Measurements from ENCODE around the gene ZBTB7B.
A peak's percentile ranks its signal among the peaks of the same experiment; 100 is the strongest.

The ZBTB7B gene

DNA sequence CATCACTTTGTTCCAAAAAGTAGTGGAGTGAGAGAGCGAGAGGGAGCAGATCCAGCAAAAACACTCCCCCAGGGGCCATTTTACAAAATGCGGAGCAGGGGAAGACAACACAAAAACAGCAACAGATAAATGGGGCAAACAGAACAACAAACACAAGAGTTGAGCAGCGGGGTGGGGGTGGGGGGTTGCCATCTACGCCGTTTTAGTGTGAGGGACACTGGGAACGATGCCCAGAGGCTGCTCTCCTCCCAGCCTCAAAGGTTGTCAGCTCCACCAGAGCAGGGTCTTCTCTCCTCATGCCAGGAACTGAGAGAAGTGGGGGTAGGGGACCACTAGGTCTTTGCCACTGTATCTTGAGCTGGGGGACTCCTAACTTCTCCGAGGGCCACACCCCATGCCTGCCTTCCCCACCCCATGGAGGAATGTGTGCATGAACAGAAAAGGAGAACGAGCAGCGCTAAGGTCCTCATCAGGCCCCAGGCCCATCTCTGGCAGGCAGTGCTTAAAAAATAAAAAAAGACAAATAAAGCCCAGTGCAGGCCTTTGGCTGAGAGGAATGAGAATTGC, 45.4 kb upstream of the ZBTB7B start:
- peaks cover 5% of the 10 kb centered on the region; the same call in 1 of the 2 replicates for H3K79me2 ChIP-seq (ENCODE audit: insufficient read depth, low read length)
- TF ChIP-seq, protein P1, sequence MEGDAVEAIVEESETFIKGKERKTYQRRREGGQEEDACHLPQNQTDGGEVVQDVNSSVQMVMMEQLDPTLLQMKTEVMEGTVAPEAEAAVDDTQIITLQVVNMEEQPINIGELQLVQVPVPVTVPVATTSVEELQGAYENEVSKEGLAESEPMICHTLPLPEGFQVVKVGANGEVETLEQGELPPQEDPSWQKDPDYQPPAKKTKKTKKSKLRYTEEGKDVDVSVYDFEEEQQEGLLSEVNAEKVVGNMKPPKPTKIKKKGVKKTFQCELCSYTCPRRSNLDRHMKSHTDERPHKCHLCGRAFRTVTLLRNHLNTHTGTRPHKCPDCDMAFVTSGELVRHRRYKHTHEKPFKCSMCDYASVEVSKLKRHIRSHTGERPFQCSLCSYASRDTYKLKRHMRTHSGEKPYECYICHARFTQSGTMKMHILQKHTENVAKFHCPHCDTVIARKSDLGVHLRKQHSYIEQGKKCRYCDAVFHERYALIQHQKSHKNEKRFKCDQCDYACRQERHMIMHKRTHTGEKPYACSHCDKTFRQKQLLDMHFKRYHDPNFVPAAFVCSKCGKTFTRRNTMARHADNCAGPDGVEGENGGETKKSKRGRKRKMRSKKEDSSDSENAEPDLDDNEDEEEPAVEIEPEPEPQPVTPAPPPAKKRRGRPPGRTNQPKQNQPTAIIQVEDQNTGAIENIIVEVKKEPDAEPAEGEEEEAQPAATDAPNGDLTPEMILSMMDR (IDR thresholded peaks at IDR 0.05; ENCODE audit: low read length), result no peak
- TF ChIP-seq EZH2 (IDR thresholded peaks at IDR 0.05; ENCODE audit: borderline replicate concordance, low read length), result no peak
- H3K27ac ChIP-seq (ENCODE audit: low read depth, low read length, poor library complexity, severe bottlenecking), result peak overlapping the region; percentile 89
- H3K9me3 ChIP-seq (ENCODE audit: low read length), result no peaks in the 10 kb centered on the region
- peaks cover 15% of the 10 kb centered on the region for H3K36me3 ChIP-seq (ENCODE audit: insufficient read depth, low read length)
- no peak overlapping the region for H3K9ac ChIP-seq (ENCODE audit: low read length)
- no peaks in the 10 kb centered on the region for H3K27me3 ChIP-seq (ENCODE audit: insufficient read depth, low read length)
- H3F3A ChIP-seq (ENCODE audit: insufficient read depth, low read length), result no peaks in the 10 kb centered on the region
- peaks cover 59% of the 10 kb centered on the region for H3K4me1 ChIP-seq (ENCODE audit: insufficient read depth, low read length, severe bottlenecking)
- no peaks in the 10 kb centered on the region for H4K20me1 ChIP-seq (ENCODE audit: insufficient read depth, low read length)
- H3K9me2 ChIP-seq (ENCODE audit: low read depth, low read length), result no peaks in the 10 kb centered on the region
- no peak overlapping the region for H2AFZ ChIP-seq (ENCODE audit: low read length)
- no peak overlapping the region for H3K4me3 ChIP-seq (ENCODE audit: low read depth, low read length, poor library complexity, severe bottlenecking)
- H3K4me2 ChIP-seq (ENCODE audit: low read length), result peak overlapping the region; percentile 74; the same call in 1 of the 2 replicates

DNA sequence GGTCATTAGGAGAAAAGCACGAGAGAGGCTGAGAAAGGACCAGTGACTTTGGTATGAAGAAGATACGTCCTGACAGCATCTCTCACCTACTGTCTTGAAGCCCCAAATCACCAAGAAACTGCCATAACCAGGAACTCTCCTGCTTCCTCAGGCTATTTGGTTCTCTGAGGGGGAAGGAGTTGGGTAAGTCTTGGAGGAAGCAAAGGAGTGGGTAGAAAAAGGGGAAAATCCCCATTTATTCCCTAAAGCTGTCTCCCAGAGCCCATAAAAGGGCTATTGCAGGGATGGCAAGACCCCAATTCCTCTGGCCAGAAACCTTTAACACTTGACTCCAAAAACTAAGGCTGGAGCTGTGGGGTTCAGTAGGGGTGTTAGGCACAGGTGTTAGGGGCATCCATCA, 44.6 kb upstream of the ZBTB7B start:
- Histone ChIP-seq H3K9me3 (ENCODE audit: low read length) (no peaks in the 10 kb centered on the region), H3K27me3 (ENCODE audit: insufficient read depth, low read length) (no peaks in the 10 kb centered on the region), H3K36me3 (ENCODE audit: insufficient read depth, low read length) (peaks cover 17% of the 10 kb centered on the region), H3K9ac (ENCODE audit: low read length) (no peak overlapping the region), H3K27ac (ENCODE audit: low read depth, low read length, poor library complexity, severe bottlenecking) (no peak overlapping the region), H3K4me1 (ENCODE audit: insufficient read depth, low read length, severe bottlenecking) (peaks cover 59% of the 10 kb centered on the region), H4K20me1 (ENCODE audit: insufficient read depth, low read length) (no peaks in the 10 kb centered on the region), H3F3A (ENCODE audit: insufficient read depth, low read length) (no peaks in the 10 kb centered on the region), H2AFZ (ENCODE audit: low read length) (no peak overlapping the region), H3K4me3 (ENCODE audit: low read depth, low read length, poor library complexity, severe bottlenecking) (no peak overlapping the region), H3K4me2 (ENCODE audit: low read length) (no peak overlapping the region), H3K9me2 (ENCODE audit: low read depth, low read length) (no peaks in the 10 kb centered on the region), H3K79me2 (ENCODE audit: insufficient read depth, low read length) (peaks cover 5% of the 10 kb centered on the region; the same call in 1 of the 2 replicates)
- TF ChIP-seq, protein P1 (IDR thresholded peaks at IDR 0.05; ENCODE audit: low read length), result no peak
- TF ChIP-seq EZH2 (IDR thresholded peaks at IDR 0.05; ENCODE audit: borderline replicate concordance, low read length), result no peak

DNA sequence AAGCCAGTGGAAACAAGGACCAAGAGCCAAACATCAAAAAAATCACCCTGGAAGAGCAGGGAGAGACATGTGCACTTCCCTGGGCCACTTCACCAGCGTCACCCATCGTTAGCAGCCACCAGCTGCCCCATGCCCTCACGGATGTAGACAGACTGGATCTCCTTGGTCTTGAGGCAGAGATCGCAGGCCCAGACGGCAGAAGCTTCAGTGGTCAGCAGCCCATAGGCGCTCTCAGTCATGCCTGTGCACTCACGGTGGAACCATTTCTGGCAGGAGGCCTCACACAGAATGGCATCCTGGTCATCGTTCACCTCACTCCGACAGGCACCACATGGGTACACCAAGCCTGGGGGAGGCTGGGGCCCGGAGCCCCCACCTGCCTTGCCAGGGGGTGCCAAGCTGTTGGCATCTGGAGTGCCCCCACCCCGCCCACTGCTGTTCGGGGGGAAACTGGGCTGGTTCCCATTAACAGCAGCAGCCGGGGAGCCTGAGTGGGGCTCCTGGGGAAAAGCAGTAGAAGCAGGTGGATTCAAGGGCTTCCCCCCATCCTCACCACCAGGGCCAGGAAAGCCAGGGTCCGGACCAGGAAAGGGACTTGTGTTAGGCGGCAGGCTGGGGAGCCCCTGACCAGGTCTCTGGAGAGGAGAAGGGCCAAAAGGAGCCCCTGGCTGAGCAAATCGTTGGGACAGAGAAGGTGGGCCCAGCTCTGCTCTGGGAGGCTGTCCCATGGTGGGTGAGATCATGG, 43.7 kb upstream of the ZBTB7B start:
- Histone ChIP-seq H3K27me3 (ENCODE audit: insufficient read depth, low read length) (no peaks in the 10 kb centered on the region), H3K4me2 (ENCODE audit: low read length) (no peak overlapping the region), H3K4me1 (ENCODE audit: insufficient read depth, low read length, severe bottlenecking) (peaks cover 59% of the 10 kb centered on the region), H3K9me3 (ENCODE audit: low read length) (no peaks in the 10 kb centered on the region), H3K9ac (ENCODE audit: low read length) (no peak overlapping the region), H3K79me2 (ENCODE audit: insufficient read depth, low read length) (peaks cover 5% of the 10 kb centered on the region; the same call in 1 of the 2 replicates), H3F3A (ENCODE audit: insufficient read depth, low read length) (no peaks in the 10 kb centered on the region), H3K36me3 (ENCODE audit: insufficient read depth, low read length) (peaks cover 25% of the 10 kb centered on the region), H3K4me3 (ENCODE audit: low read depth, low read length, poor library complexity, severe bottlenecking) (no peak overlapping the region), H3K27ac (ENCODE audit: low read depth, low read length, poor library complexity, severe bottlenecking) (no peak overlapping the region), H4K20me1 (ENCODE audit: insufficient read depth, low read length) (no peaks in the 10 kb centered on the region), H3K9me2 (ENCODE audit: low read depth, low read length) (no peaks in the 10 kb centered on the region), H2AFZ (ENCODE audit: low read length) (no peak overlapping the region)
- TF ChIP-seq, protein P1 (IDR thresholded peaks at IDR 0.05; ENCODE audit: low read length), result no peak
